HL-60/S4 (cell line): Measurements from ENCODE around the gene ARL1.
"Not testable (repeated sequence)": the region's sequence is repeated elsewhere in the genome, so short reads cannot be mapped to it uniquely, and the experiment has no call there.

Experiments used
- in situ Hi-C: fragments of 300-500 bp; cut with MboI; formaldehyde crosslinking; loops from 2 replicates; pipeline ENCODE4 v1.14.3; 2022; ENCODE audit warnings: low sequenced_read_pairs

ARL1 gene

GRCh38 chr12:101407436-101408345 is at the start of gene ARL1:
Gene ARL1, minus strand, starts transcription at chr12:101407772. Its CDS starts 127 bp downstream, at chr12:101407645.
- in situ Hi-C loops = no loop called here

GRCh38 chr12:101455685-101456084 is 48.1 kb upstream of the ARL1 start:
- in situ Hi-C loops = no loop called here

- in situ Hi-C loops = no loop called here
Measured at GRCh38 chr12:101441461-101442224, 34.1 kb upstream of the ARL1 start.

GRCh38 chr12:101439236-101439635 is 31.7 kb upstream of the ARL1 start:
- in situ Hi-C loops = no loop called here

GRCh38 chr12:101436136-101436535 is 28.6 kb upstream of the ARL1 start:
- in situ Hi-C loops = no loop called here

GRCh38 chr12:101430456-101430855 is 22.9 kb upstream of the ARL1 start:
- in situ Hi-C loops = no loop called here

- in situ Hi-C loops = no loop called here
Measured at GRCh38 chr12:101424620-101425019, 17.0 kb upstream of the ARL1 start.

- in situ Hi-C loops = not testable (repeated sequence)
Measured at GRCh38 chr12:101422066-101422465, 14.5 kb upstream of the ARL1 start.

- in situ Hi-C loops = loop anchor here (10.0 kb wide), 2 partner anchors 350 to 420 kb away; partner anchors contain the start of gene GNPTAB
Measured at GRCh38 chr12:101415228-101415627, 7.7 kb upstream of the ARL1 start.

- in situ Hi-C loops = loop anchor here (10.0 kb wide), 2 partner anchors 350 to 420 kb away; partner anchors contain the start of gene GNPTAB
Measured at GRCh38 chr12:101414533-101415119, 7.1 kb upstream of the ARL1 start.

GRCh38 chr12:101410169-101410568 is 2.6 kb upstream of the ARL1 start:
- in situ Hi-C loops = loop anchor here (10.0 kb wide), 2 partner anchors 355 to 425 kb away; partner anchors contain the start of gene GNPTAB

GRCh38 chr12:101407049-101407435 is 530 bp downstream of the ARL1 start:
- in situ Hi-C loops = no loop called here

- in situ Hi-C loops = not testable (repeated sequence)
Measured at GRCh38 chr12:101391181-101391580, 16.4 kb downstream of the ARL1 start.

- in situ Hi-C loops = no loop called here
Measured at GRCh38 chr12:101379149-101379548, 28.4 kb downstream of the ARL1 start.

GRCh38 chr12:101375573-101375972 is 32.0 kb downstream of the ARL1 start:
- in situ Hi-C loops = no loop called here

- in situ Hi-C loops = no loop called here
Measured at GRCh38 chr12:101372431-101372830, 35.1 kb downstream of the ARL1 start.

GRCh38 chr12:101368016-101368415 is 39.6 kb downstream of the ARL1 start:
- in situ Hi-C loops = no loop called here

- in situ Hi-C loops = no loop called here
Measured at GRCh38 chr12:101361455-101361854, 46.1 kb downstream of the ARL1 start.

- in situ Hi-C loops = no loop called here
Measured at GRCh38 chr12:101356794-101357193, 50.8 kb downstream of the ARL1 start.

- in situ Hi-C loops = no loop called here
Measured at GRCh38 chr12:101351682-101352081, 55.9 kb downstream of the ARL1 start.

- in situ Hi-C loops = no loop called here
Measured at GRCh38 chr12:101343893-101344292, 63.7 kb downstream of the ARL1 start.
